ENCODE data around the gene COLEC11.
A peak's percentile ranks its signal among the peaks of the same experiment; 100 is the strongest.
"Not testable (repeated sequence)": the region's sequence is repeated elsewhere in the genome, so short reads cannot be mapped to it uniquely, and the experiment has no call there.

The COLEC11 gene

GRCh38 chr2:3569656-3570055 lies 25.3 kb upstream of the COLEC11 start:
- 93 to 95% methylated on average over 21 to 23 of the region's 23 CpGs for WGBS, 2 experiments
- not testable (repeated sequence) for H3K27ac ChIP-seq (ENCODE audit: insufficient read depth, low read depth, low read length, poor library complexity, severe bottlenecking); H3K4me3 ChIP-seq (ENCODE audit: insufficient read depth, low read depth, low read length); H3K36me3 ChIP-seq (ENCODE audit: control insufficient read depth, insufficient read depth, low read length); H3K4me1 ChIP-seq (ENCODE audit: control insufficient read depth, insufficient read depth, low read length); H3K27me3 ChIP-seq (ENCODE audit: control insufficient read depth, insufficient read depth, low read length, poor library complexity, severe bottlenecking); H3K9me3 ChIP-seq (ENCODE audit: control insufficient read depth, low read length)

- Histone ChIP-seq H3K36me3 (ENCODE audit: control insufficient read depth, insufficient read depth, low read length) (peaks cover under 1% of the 10 kb centered on the region), H3K4me3 (ENCODE audit: insufficient read depth, low read depth, low read length) (no peak overlapping the region), H3K27me3 (ENCODE audit: control insufficient read depth, insufficient read depth, low read length, poor library complexity, severe bottlenecking) (no peaks in the 10 kb centered on the region), H3K9me3 (ENCODE audit: control insufficient read depth, low read length) (no peaks in the 10 kb centered on the region), H3K4me1 (ENCODE audit: control insufficient read depth, insufficient read depth, low read length) (no peaks in the 10 kb centered on the region), H3K27ac (ENCODE audit: insufficient read depth, low read depth, low read length, poor library complexity, severe bottlenecking) (no peak overlapping the region)
- 95 to 97% methylated on average over 8 of the region's 8 CpGs for WGBS, 2 experiments
Observed at GRCh38 chr2:3571284-3571683, 23.6 kb upstream of the COLEC11 start.

GRCh38 chr2:3572620-3573019 lies 22.3 kb upstream of the COLEC11 start:
- WGBS, 2 experiments = 92 to 98% methylated on average over 1 to 2 of the region's 2 CpGs
- Histone ChIP-seq H3K4me3 (ENCODE audit: insufficient read depth, low read depth, low read length) (no peak overlapping the region), H3K36me3 (ENCODE audit: control insufficient read depth, insufficient read depth, low read length) (peaks cover 5% of the 10 kb centered on the region), H3K27me3 (ENCODE audit: control insufficient read depth, insufficient read depth, low read length, poor library complexity, severe bottlenecking) (no peaks in the 10 kb centered on the region), H3K4me1 (ENCODE audit: control insufficient read depth, insufficient read depth, low read length) (peaks cover 4% of the 10 kb centered on the region), H3K9me3 (ENCODE audit: control insufficient read depth, low read length) (no peaks in the 10 kb centered on the region), H3K27ac (ENCODE audit: insufficient read depth, low read depth, low read length, poor library complexity, severe bottlenecking) (no peak overlapping the region)

GRCh38 chr2:3574155-3574554 lies 20.8 kb upstream of the COLEC11 start:
- Histone ChIP-seq H3K4me3 (ENCODE audit: insufficient read depth, low read depth, low read length) (no peak overlapping the region), H3K27ac (ENCODE audit: insufficient read depth, low read depth, low read length, poor library complexity, severe bottlenecking) (no peak overlapping the region), H3K27me3 (ENCODE audit: control insufficient read depth, insufficient read depth, low read length, poor library complexity, severe bottlenecking) (no peaks in the 10 kb centered on the region), H3K9me3 (ENCODE audit: control insufficient read depth, low read length) (no peaks in the 10 kb centered on the region), H3K4me1 (ENCODE audit: control insufficient read depth, insufficient read depth, low read length) (peaks cover 4% of the 10 kb centered on the region), H3K36me3 (ENCODE audit: control insufficient read depth, insufficient read depth, low read length) (peaks cover 17% of the 10 kb centered on the region)
- 94 to 97% methylated on average over 10 to 11 of the region's 11 CpGs for WGBS, 2 experiments

GRCh38 chr2:3575534-3576262 lies 19.2 kb upstream of the COLEC11 start:
- WGBS, 2 experiments = 2% methylated on average over 54 of the region's 54 CpGs
- peak overlapping the region; percentile 67 for H3K4me3 ChIP-seq (ENCODE audit: insufficient read depth, low read depth, low read length)
- H3K9me3 ChIP-seq (ENCODE audit: control insufficient read depth, low read length) = no peaks in the 10 kb centered on the region
- H3K27me3 ChIP-seq (ENCODE audit: control insufficient read depth, insufficient read depth, low read length, poor library complexity, severe bottlenecking) = no peaks in the 10 kb centered on the region
- H3K4me1 ChIP-seq (ENCODE audit: control insufficient read depth, insufficient read depth, low read length) = peaks cover 4% of the 10 kb centered on the region
- peaks cover 32% of the 10 kb centered on the region for H3K36me3 ChIP-seq (ENCODE audit: control insufficient read depth, insufficient read depth, low read length)
- H3K27ac ChIP-seq (ENCODE audit: insufficient read depth, low read depth, low read length, poor library complexity, severe bottlenecking) = peak overlapping the region; percentile 99

- H3K27ac ChIP-seq (ENCODE audit: insufficient read depth, low read depth, low read length, poor library complexity, severe bottlenecking) = not testable (repeated sequence)
- WGBS, 2 experiments = 85 to 87% methylated on average over 10 of the region's 10 CpGs
- peaks cover 37% of the 10 kb centered on the region for H3K36me3 ChIP-seq (ENCODE audit: control insufficient read depth, insufficient read depth, low read length)
Observed at GRCh38 chr2:3576263-3576630, 18.7 kb upstream of the COLEC11 start.

GRCh38 chr2:3578987-3579386 lies 15.9 kb upstream of the COLEC11 start:
- 96 to 97% methylated on average over 5 of the region's 5 CpGs for WGBS, 2 experiments
- no peak overlapping the region for H3K27ac ChIP-seq (ENCODE audit: insufficient read depth, low read depth, low read length, poor library complexity, severe bottlenecking)
- H3K27me3 ChIP-seq (ENCODE audit: control insufficient read depth, insufficient read depth, low read length, poor library complexity, severe bottlenecking) = no peaks in the 10 kb centered on the region
- no peaks in the 10 kb centered on the region for H3K9me3 ChIP-seq (ENCODE audit: control insufficient read depth, low read length)
- no peak overlapping the region for H3K4me3 ChIP-seq (ENCODE audit: insufficient read depth, low read depth, low read length)
- peaks cover 46% of the 10 kb centered on the region for H3K36me3 ChIP-seq (ENCODE audit: control insufficient read depth, insufficient read depth, low read length)
- H3K4me1 ChIP-seq (ENCODE audit: control insufficient read depth, insufficient read depth, low read length) = peaks cover 4% of the 10 kb centered on the region

More at GRCh38 chr2:3576263-3576630, 18.7 kb upstream of the COLEC11 start:
- H3K27me3 ChIP-seq (ENCODE audit: control insufficient read depth, insufficient read depth, low read length, poor library complexity, severe bottlenecking); H3K9me3 ChIP-seq (ENCODE audit: control insufficient read depth, low read length); H3K4me1 ChIP-seq (ENCODE audit: control insufficient read depth, insufficient read depth, low read length): not testable (repeated sequence)
- H3K4me3 ChIP-seq (ENCODE audit: insufficient read depth, low read depth, low read length) = peak overlapping the region; percentile 67

- H3K4me3 ChIP-seq (ENCODE audit: insufficient read depth, low read depth, low read length) = no peak overlapping the region
- H3K9me3 ChIP-seq (ENCODE audit: control insufficient read depth, low read length) = no peaks in the 10 kb centered on the region
- H3K27ac ChIP-seq (ENCODE audit: insufficient read depth, low read depth, low read length, poor library complexity, severe bottlenecking) = no peak overlapping the region
- WGBS, 2 experiments = 96% methylated on average over 4 of the region's 5 CpGs
- peaks cover 46% of the 10 kb centered on the region for H3K36me3 ChIP-seq (ENCODE audit: control insufficient read depth, insufficient read depth, low read length)
- peaks cover 4% of the 10 kb centered on the region for H3K4me1 ChIP-seq (ENCODE audit: control insufficient read depth, insufficient read depth, low read length)
- H3K27me3 ChIP-seq (ENCODE audit: control insufficient read depth, insufficient read depth, low read length, poor library complexity, severe bottlenecking) = no peaks in the 10 kb centered on the region
Observed at GRCh38 chr2:3580449-3580848, 14.5 kb upstream of the COLEC11 start.

GRCh38 chr2:3581367-3582262 lies 13.3 kb upstream of the COLEC11 start:
- 88 to 93% methylated on average over 13 of the region's 13 CpGs for WGBS, 2 experiments

GRCh38 chr2:3584076-3584475 lies 10.8 kb upstream of the COLEC11 start:
- WGBS, 2 experiments = 96% methylated on average over 6 of the region's 6 CpGs
- Histone ChIP-seq H3K4me3 (ENCODE audit: insufficient read depth, low read depth, low read length) (no peak overlapping the region), H3K4me1 (ENCODE audit: control insufficient read depth, insufficient read depth, low read length) (no peaks in the 10 kb centered on the region), H3K27ac (ENCODE audit: insufficient read depth, low read depth, low read length, poor library complexity, severe bottlenecking) (no peak overlapping the region), H3K36me3 (ENCODE audit: control insufficient read depth, insufficient read depth, low read length) (peaks cover 30% of the 10 kb centered on the region), H3K9me3 (ENCODE audit: control insufficient read depth, low read length) (no peaks in the 10 kb centered on the region), H3K27me3 (ENCODE audit: control insufficient read depth, insufficient read depth, low read length, poor library complexity, severe bottlenecking) (no peaks in the 10 kb centered on the region)

More at GRCh38 chr2:3581367-3582262, 13.3 kb upstream of the COLEC11 start:
- H3K27ac ChIP-seq (ENCODE audit: insufficient read depth, low read depth, low read length, poor library complexity, severe bottlenecking) = no peak overlapping the region
- H3K27me3 ChIP-seq (ENCODE audit: control insufficient read depth, insufficient read depth, low read length, poor library complexity, severe bottlenecking) = no peaks in the 10 kb centered on the region
- H3K4me1 ChIP-seq (ENCODE audit: control insufficient read depth, insufficient read depth, low read length) = peaks cover under 1% of the 10 kb centered on the region
- H3K36me3 ChIP-seq (ENCODE audit: control insufficient read depth, insufficient read depth, low read length) = peaks cover 43% of the 10 kb centered on the region
- no peak overlapping the region for H3K4me3 ChIP-seq (ENCODE audit: insufficient read depth, low read depth, low read length)
- H3K9me3 ChIP-seq (ENCODE audit: control insufficient read depth, low read length) = no peaks in the 10 kb centered on the region

Measured in ectodermal cell (in vitro differentiated cells).